HCT116 (cell line): ENCODE results near the gene PHF21A.

ENCODE experiments used
- CEBPB ChIP-seq: IDR thresholded peaks from 2 replicates; pipeline ENCODE4 v1.6.1; 2012; ENCODE audit warnings: low read depth
- TF ChIP-seq, protein P1 (sequence below), 3 experiments: fragments of 200-600 bp in 1 of 3; sonication (generic) in 1 of 3; IDR thresholded peaks in 2 of 3; conservative IDR thresholded peaks in 1 of 3; 2 replicates each; pipeline ENCODE4 v1.5.1; 2012 to 2017; ENCODE audit warnings: low read depth in 2 of 3, low read length in 2 of 3, antibody characterized with exemption in 1 of 3, borderline replicate concordance in 1 of 3, control low read depth in 1 of 3, mild to moderate bottlenecking in 1 of 3, mixed read lengths in 1 of 3, mixed run types in 1 of 3, moderate library complexity in 1 of 3; ENCODE audit not compliant: insufficient read depth in 1 of 3

DNA sequence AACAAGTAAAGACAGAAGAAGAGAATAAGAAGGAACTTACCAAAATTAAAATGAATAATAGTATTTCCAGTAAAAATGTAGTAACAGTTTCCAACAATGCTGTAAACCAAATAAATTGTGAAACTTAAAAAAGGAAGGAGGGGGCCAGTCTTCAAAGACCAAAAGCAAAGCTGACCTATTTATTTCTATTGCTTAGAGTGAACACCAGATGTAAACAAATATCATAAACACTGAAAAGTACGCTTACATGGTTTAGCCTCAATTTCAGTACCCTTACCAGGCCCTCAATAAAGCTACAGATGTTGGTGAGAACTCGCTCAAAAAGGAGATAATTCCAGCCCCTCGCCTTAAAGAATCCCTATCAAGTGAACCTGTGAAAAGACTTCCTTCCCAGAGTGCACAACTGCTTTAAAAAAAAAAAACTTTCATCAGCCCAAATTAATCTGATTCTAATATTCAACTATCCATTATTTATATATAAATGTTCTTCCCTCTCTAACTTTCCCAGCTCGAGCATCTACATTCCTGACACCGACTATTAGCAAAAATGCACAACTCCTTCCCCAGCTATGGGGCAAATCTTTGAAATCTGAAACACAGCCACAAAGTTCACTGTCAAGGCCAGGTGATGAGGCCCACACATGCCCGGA lies 2.4 kb downstream of the PHF21A start:
- TF ChIP-seq, protein P1, sequence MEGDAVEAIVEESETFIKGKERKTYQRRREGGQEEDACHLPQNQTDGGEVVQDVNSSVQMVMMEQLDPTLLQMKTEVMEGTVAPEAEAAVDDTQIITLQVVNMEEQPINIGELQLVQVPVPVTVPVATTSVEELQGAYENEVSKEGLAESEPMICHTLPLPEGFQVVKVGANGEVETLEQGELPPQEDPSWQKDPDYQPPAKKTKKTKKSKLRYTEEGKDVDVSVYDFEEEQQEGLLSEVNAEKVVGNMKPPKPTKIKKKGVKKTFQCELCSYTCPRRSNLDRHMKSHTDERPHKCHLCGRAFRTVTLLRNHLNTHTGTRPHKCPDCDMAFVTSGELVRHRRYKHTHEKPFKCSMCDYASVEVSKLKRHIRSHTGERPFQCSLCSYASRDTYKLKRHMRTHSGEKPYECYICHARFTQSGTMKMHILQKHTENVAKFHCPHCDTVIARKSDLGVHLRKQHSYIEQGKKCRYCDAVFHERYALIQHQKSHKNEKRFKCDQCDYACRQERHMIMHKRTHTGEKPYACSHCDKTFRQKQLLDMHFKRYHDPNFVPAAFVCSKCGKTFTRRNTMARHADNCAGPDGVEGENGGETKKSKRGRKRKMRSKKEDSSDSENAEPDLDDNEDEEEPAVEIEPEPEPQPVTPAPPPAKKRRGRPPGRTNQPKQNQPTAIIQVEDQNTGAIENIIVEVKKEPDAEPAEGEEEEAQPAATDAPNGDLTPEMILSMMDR (IDR thresholded peaks at IDR 0.05 in 2 of 3, conservative IDR thresholded peaks at IDR 0.05 in 1 of 3; ENCODE audit: borderline replicate concordance in 1 of 3, insufficient read depth in 1 of 3, low read depth in 2 of 3, low read length in 2 of 3) = no peak
- no peak for TF ChIP-seq CEBPB
